ENCODE measurements around the gene HOXD4.

DNA sequence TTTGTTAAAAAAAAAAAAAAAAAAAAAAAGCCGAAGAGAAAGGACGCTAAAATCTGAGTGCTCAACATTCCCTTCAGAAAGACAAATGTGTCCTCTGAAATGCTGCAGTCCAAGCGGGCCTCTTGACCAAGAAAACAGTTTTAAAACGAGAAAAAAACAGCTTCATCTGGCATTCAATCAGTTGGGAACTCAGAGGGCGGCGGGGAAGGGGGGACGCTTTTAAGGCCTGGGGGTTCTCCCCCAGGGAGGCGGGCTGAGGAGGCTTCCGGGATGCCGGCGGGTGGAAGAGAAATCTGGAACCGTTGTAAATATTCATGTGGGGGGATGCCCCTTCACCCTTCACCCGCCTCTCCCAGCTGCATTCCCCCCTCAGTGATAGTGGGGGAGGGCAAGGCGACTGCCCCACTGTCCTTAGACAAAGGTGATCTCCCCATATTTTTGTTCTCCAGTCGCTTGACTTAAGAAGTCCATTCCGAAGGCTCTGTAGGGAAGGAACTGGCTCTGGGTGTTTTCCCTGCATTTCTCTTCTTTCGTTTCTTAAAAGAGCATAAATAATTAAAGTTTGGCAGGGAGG, 47.5 kb upstream of the HOXD4 start:
- TF ChIP-seq, protein P1, sequence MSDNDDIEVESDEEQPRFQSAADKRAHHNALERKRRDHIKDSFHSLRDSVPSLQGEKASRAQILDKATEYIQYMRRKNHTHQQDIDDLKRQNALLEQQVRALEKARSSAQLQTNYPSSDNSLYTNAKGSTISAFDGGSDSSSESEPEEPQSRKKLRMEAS (CRISPR knock-in tag; IDR thresholded peaks at IDR 0.05) = no peak
- TF ChIP-seq, protein P2, sequence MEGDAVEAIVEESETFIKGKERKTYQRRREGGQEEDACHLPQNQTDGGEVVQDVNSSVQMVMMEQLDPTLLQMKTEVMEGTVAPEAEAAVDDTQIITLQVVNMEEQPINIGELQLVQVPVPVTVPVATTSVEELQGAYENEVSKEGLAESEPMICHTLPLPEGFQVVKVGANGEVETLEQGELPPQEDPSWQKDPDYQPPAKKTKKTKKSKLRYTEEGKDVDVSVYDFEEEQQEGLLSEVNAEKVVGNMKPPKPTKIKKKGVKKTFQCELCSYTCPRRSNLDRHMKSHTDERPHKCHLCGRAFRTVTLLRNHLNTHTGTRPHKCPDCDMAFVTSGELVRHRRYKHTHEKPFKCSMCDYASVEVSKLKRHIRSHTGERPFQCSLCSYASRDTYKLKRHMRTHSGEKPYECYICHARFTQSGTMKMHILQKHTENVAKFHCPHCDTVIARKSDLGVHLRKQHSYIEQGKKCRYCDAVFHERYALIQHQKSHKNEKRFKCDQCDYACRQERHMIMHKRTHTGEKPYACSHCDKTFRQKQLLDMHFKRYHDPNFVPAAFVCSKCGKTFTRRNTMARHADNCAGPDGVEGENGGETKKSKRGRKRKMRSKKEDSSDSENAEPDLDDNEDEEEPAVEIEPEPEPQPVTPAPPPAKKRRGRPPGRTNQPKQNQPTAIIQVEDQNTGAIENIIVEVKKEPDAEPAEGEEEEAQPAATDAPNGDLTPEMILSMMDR (IDR thresholded peaks at IDR 0.05) = no peak
- TF ChIP-seq SP1 (CRISPR knock-in tag; conservative IDR thresholded peaks at IDR 0.05) = no peak
- TF ChIP-seq, protein P3, sequence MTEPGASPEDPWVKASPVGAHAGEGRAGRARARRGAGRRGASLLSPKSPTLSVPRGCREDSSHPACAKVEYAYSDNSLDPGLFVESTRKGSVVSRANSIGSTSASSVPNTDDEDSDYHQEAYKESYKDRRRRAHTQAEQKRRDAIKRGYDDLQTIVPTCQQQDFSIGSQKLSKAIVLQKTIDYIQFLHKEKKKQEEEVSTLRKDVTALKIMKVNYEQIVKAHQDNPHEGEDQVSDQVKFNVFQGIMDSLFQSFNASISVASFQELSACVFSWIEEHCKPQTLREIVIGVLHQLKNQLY (CRISPR knock-in tag; IDR thresholded peaks at IDR 0.05) = no peak
- TF ChIP-seq CBFB (CRISPR knock-in tag; IDR thresholded peaks at IDR 0.05; ENCODE audit: low read depth) = no peak
- TF ChIP-seq, protein P4, sequence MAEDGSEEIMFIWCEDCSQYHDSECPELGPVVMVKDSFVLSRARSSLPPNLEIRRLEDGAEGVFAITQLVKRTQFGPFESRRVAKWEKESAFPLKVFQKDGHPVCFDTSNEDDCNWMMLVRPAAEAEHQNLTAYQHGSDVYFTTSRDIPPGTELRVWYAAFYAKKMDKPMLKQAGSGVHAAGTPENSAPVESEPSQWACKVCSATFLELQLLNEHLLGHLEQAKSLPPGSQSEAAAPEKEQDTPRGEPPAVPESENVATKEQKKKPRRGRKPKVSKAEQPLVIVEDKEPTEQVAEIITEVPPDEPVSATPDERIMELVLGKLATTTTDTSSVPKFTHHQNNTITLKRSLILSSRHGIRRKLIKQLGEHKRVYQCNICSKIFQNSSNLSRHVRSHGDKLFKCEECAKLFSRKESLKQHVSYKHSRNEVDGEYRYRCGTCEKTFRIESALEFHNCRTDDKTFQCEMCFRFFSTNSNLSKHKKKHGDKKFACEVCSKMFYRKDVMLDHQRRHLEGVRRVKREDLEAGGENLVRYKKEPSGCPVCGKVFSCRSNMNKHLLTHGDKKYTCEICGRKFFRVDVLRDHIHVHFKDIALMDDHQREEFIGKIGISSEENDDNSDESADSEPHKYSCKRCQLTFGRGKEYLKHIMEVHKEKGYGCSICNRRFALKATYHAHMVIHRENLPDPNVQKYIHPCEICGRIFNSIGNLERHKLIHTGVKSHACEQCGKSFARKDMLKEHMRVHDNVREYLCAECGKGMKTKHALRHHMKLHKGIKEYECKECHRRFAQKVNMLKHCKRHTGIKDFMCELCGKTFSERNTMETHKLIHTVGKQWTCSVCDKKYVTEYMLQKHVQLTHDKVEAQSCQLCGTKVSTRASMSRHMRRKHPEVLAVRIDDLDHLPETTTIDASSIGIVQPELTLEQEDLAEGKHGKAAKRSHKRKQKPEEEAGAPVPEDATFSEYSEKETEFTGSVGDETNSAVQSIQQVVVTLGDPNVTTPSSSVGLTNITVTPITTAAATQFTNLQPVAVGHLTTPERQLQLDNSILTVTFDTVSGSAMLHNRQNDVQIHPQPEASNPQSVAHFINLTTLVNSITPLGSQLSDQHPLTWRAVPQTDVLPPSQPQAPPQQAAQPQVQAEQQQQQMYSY (CRISPR knock-in tag; IDR thresholded peaks at IDR 0.05) = no peak
- TF ChIP-seq, protein P5, sequence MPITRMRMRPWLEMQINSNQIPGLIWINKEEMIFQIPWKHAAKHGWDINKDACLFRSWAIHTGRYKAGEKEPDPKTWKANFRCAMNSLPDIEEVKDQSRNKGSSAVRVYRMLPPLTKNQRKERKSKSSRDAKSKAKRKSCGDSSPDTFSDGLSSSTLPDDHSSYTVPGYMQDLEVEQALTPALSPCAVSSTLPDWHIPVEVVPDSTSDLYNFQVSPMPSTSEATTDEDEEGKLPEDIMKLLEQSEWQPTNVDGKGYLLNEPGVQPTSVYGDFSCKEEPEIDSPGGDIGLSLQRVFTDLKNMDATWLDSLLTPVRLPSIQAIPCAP (CRISPR knock-in tag; IDR thresholded peaks at IDR 0.05) = no peak
- TF ChIP-seq ESRRA (CRISPR knock-in tag; IDR thresholded peaks at IDR 0.05; ENCODE audit: borderline replicate concordance) = no peak
- no peak for TF ChIP-seq NR3C1 (CRISPR knock-in tag; conservative IDR thresholded peaks at IDR 0.05; ENCODE audit: low read depth)
- no peak for TF ChIP-seq ZBTB21 (CRISPR knock-in tag; IDR thresholded peaks at IDR 0.05; ENCODE audit: borderline replicate concordance)
- no peak for TF ChIP-seq SMAD4 (CRISPR knock-in tag; IDR thresholded peaks at IDR 0.05)
